ENCODE measurements around the gene SEMA3D. TPM values are rescaled to one million over a fixed set of nuclear protein-coding genes. Genes with fewer than 3 reads are reported as not detected.

SEMA3D gene
- 0.04 and 0.08 TPM in 2 replicates for total RNA-seq

GRCh38 chr7:85186521-85187241, at the start of gene SEMA3D:
SEMA3D (minus strand) TSS chr7:85187056; CDS start chr7:85121891, 65,165 bp downstream.

Measured in hair follicular keratinocyte (primary cell).